ENCODE data around the gene MOGAT2. TPM values are rescaled to one million over a fixed set of nuclear protein-coding genes. Genes with fewer than 3 reads are reported as not detected.
A peak's percentile ranks its signal among the peaks of the same experiment; 100 is the strongest.

MOGAT2 gene
- total and polyA plus RNA-seq, 2 of the 13 experiments (the other 11 are each of a cell fraction or from before 2014, with no cell fraction given): 27.2 to 27.8 TPM

- no peak for ATAC-seq
- no peak for DNase-seq (ENCODE audit: low spot score)
- H3K9me3 ChIP-seq (ENCODE audit: low read length): no peaks in the 10 kb centered on the region
- H3K27me3 ChIP-seq (ENCODE audit: control insufficient read depth in 1 of 2, insufficient read depth in 2 of 2, low read length in 2 of 2): no peaks in the 10 kb centered on the region
- no peak for FAIRE-seq
- 86% methylated on average over 6 of the region's 9 CpGs for WGBS (ENCODE audit: low lambda C conversion rate)
- peak overlapping the region; percentile 2 to 71 (median 54) for H3K4me3 ChIP-seq (replicated peaks in 1 of 3; ENCODE audit: insufficient read depth in 1 of 3, low read depth in 2 of 3, low read length in 3 of 3)
- TF ChIP-seq TCF7 (IDR thresholded peaks at IDR 0.05; ENCODE audit: low read depth): no peak
- TF ChIP-seq ZNF703 (CRISPR knock-in tag; IDR thresholded peaks at IDR 0.05; ENCODE audit: borderline replicate concordance): 0 out of 2 replicates have a peak, but pooled peaks have one; percentile 60
- TF ChIP-seq ARNT2 (CRISPR knock-in tag; IDR thresholded peaks at IDR 0.05; ENCODE audit: low read depth): 0 out of 2 replicates have a peak, but pooled peaks have one; percentile 32
- TF ChIP-seq MAFF (IDR thresholded peaks at IDR 0.05; ENCODE audit: low read depth, low read length): peak; percentile 26; the same call in 1 of the 2 replicates
- no peak for TF ChIP-seq ZBTB20 (CRISPR knock-in tag; IDR thresholded peaks at IDR 0.05; ENCODE audit: borderline replicate concordance, low read depth)
- no peak for TF ChIP-seq HNRNPL (IDR thresholded peaks at IDR 0.05; ENCODE audit: low read depth, low read length)
- TF ChIP-seq ZNF746 (CRISPR knock-in tag; IDR thresholded peaks at IDR 0.05): peak; percentile 64; the same call in 1 of the 2 replicates
- no peak for TF ChIP-seq IKZF5 (CRISPR knock-in tag; IDR thresholded peaks at IDR 0.05)
- no peak for TF ChIP-seq ZNF530 (CRISPR knock-in tag; IDR thresholded peaks at IDR 0.05; ENCODE audit: low read depth)
- peak in 1 of 2 experiments; percentile 27; a peak in 1 of 4 replicates for TF ChIP-seq MAFK (conservative IDR thresholded peaks at IDR 0.05 in 1 of 2, IDR thresholded peaks at IDR 0.05 in 1 of 2; ENCODE audit: low read length in 2 of 2)
- no peak for TF ChIP-seq ZNF460 (CRISPR knock-in tag; IDR thresholded peaks at IDR 0.05; ENCODE audit: borderline replicate concordance)
- TF ChIP-seq ZNF18 (CRISPR knock-in tag; IDR thresholded peaks at IDR 0.05; ENCODE audit: insufficient replicate concordance): peak; percentile 73
- TF ChIP-seq GPN1 (CRISPR knock-in tag; IDR thresholded peaks at IDR 0.05; ENCODE audit: borderline replicate concordance): no peak
- no peak for TF ChIP-seq ZNF792 (CRISPR knock-in tag; IDR thresholded peaks at IDR 0.05)
- TF ChIP-seq ZNF652 (CRISPR knock-in tag; IDR thresholded peaks at IDR 0.05; ENCODE audit: borderline replicate concordance, low read depth): no peak
- no peak for TF ChIP-seq FIP1L1 (IDR thresholded peaks at IDR 0.05; ENCODE audit: borderline replicate concordance, insufficient read depth, low read depth, low read length)
- peak; percentile 32; the same call in 1 of the 2 replicates for TF ChIP-seq ZSCAN22 (CRISPR knock-in tag; IDR thresholded peaks at IDR 0.05)
- TF ChIP-seq RORA (CRISPR knock-in tag; IDR thresholded peaks at IDR 0.05): no peak
- peak in 1 of 2 experiments; percentile 13; a peak in 1 of 4 replicates for TF ChIP-seq HMGXB4 (CRISPR knock-in tag; IDR thresholded peaks at IDR 0.05; ENCODE audit: borderline replicate concordance in 1 of 2, low read depth in 1 of 2)
- H3K9ac ChIP-seq (ENCODE audit: insufficient read depth, low read depth, low read length): peak overlapping the region; percentile 70
- no TSS peak for BruUV-seq (replicated peaks)
- CTCF ChIA-PET (ENCODE audit: low intra/inter-chr PET ratio, low total read pairs): interaction anchor here (2.4 to 2.5 kb wide), 2 partner anchors 45 to 145 kb away, joined by 12 to 19 read pairs; partner anchors contain the start of gene DGAT2
- H3K27ac ChIP-seq (ENCODE audit: extremely low read length, insufficient read depth, low read length): peak overlapping the region; percentile 81
- peaks cover 75% of the 10 kb centered on the region for H3K4me1 ChIP-seq (ENCODE audit: insufficient read depth, low read length)
- H3K79me2 ChIP-seq (ENCODE audit: insufficient read depth, low read length): peaks cover 9% of the 10 kb centered on the region
- intact Hi-C loops (cut with micrococcal nuclease; ENCODE audit: unreplicated experiment): loop anchor here (1.0 kb wide), 2 partner anchors 46 to 145 kb away; partner anchors contain the start of gene DGAT2
- H3K4me2 ChIP-seq (ENCODE audit: low read depth, low read length): peak overlapping the region; percentile 97
- in situ Hi-C loops (cut with HindIII; ENCODE audit: extremely low pct_ligation_motif_present, low pct_unique_long_range_greater_than_20kb): no loop called here
- H3K36me3 ChIP-seq (replicated peaks in 1 of 2; ENCODE audit: control insufficient read depth in 1 of 2, insufficient read depth in 2 of 2, low read length in 2 of 2): peaks cover 2 to 4% of the 10 kb centered on the region in 2 experiments; a peak in 2 of 5 replicates
- no peaks in the 10 kb centered on the region for H4K20me1 ChIP-seq (ENCODE audit: insufficient read depth, low read length)
- no peak overlapping the region for H2AFZ ChIP-seq (ENCODE audit: low read length)
- POLR2A ChIA-PET: interaction anchor here (1.0 to 5.6 kb wide), 8 partner anchors 12 to 70 kb away, joined by 3 to 69 read pairs (median 10); partner anchors contain the start of gene DGAT2
Observed at GRCh38 chr11:75722669-75723042, 5.0 kb downstream of the MOGAT2 start.
